ENCODE measurements around the gene ELN. TPM values are rescaled to one million over a fixed set of nuclear protein-coding genes. Genes with fewer than 3 reads are reported as not detected.

The ELN gene
- total and polyA plus RNA-seq, 2 of the 4 experiments (the other 2 are of a cell fraction) = 2.2 to 14.3 TPM

DNA sequence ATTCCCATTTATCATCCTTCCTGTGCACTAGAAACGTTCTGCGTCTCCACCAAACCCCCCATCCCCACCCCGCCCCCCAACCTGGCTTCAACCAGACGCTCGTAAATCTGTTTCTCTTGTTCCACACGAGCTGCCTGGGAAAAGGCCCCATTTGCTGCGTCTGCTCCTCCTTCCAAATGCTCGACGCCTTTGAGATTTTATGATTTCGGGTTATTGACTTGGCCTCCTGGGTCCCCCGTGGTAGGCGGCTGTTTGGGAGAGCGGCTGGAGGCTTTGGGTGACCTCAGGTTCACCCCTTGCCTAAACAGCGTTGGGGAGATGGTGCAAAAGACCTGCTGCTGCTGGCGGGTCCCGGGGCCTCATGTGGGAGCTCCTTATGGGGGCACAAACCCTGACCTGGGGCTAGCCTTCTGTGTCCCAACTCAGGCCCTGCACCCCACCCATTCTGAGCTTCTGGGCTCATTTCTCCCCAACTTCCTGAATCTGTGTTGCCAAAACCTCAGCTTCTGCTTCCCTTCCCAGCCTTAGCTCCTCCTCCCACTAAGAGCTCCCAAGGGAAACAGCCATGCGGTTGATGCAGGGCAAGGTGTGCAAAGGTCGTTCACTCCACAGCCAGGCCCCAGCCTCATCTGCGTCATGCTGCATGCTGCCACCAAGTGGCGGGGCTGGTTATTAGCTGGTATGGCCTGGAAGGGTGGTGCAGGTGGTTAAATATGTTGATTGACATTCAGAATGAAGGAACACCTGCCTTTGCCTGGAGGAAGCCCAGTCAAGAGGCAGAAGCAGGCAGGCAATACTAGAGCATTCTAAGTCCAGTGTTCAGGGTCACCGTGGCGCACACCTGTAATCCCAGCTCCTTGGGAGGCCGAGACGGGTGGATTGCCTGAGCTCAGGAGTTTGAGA is 49.1 kb upstream of the ELN start:
- no TSS peak for BruUV-seq (replicated peaks)
- H3K27ac ChIP-seq (ENCODE audit: insufficient read depth, low read length) = no peak overlapping the region
- H3K9ac ChIP-seq (ENCODE audit: low read depth, low read length) = no peak overlapping the region
- no peak overlapping the region for H3K4ac ChIP-seq (ENCODE audit: low read depth, low read length)
- no peak overlapping the region for H4K91ac ChIP-seq (ENCODE audit: insufficient read depth, low read depth, low read length)
- ATAC-seq (ENCODE audit: low read depth) = peak; percentile 40; the same call in 1 of the 2 replicates
- no peak overlapping the region for H2AK9ac ChIP-seq (replicated peaks; ENCODE audit: low read depth, low read length, poor library complexity)
- no peaks in the 10 kb centered on the region for H3K9me3 ChIP-seq (ENCODE audit: control insufficient read depth, insufficient read depth, low read length)
- no peaks in the 10 kb centered on the region for H3K36me3 ChIP-seq (ENCODE audit: control insufficient read depth, insufficient read depth, low read length)
- H2BK20ac ChIP-seq (ENCODE audit: low read depth, low read length) = no peak overlapping the region
- no peak overlapping the region for H2AK5ac ChIP-seq (ENCODE audit: low read depth, low read length)
- 66% methylated on average over 21 of the region's 24 CpGs; no CpG with 5 or more reads in 1 of the 2 experiments for WGBS, 2 experiments (ENCODE audit: extremely low coverage in 2 of 2, insufficient read length in 1 of 2)
- no peaks in the 10 kb centered on the region for H3K27me3 ChIP-seq (ENCODE audit: control insufficient read depth, insufficient read depth, low read length)
- peaks cover 3% of the 10 kb centered on the region; the same call in 1 of the 2 replicates for H3K9me1 ChIP-seq (ENCODE audit: insufficient read depth, low read length)
- POLR2A ChIA-PET (ENCODE audit: unreplicated experiment) = no interaction called here
- DNase-seq = no peak
- intact Hi-C loops (cut with micrococcal nuclease) = no loop called here
- H4K20me1 ChIP-seq (ENCODE audit: insufficient read depth, low read length) = no peaks in the 10 kb centered on the region
- dilution Hi-C loops (cut with HindIII; ENCODE audit: low sequenced_read_pairs, unreplicated experiment) = no loop called here
- H3K14ac ChIP-seq (replicated peaks; ENCODE audit: low read depth, low read length) = no peak overlapping the region
- no peak overlapping the region; the same call in 2 of the 3 replicates for H2BK15ac ChIP-seq (ENCODE audit: low read depth, low read length)
- no peak overlapping the region for H3K56ac ChIP-seq (ENCODE audit: extremely low read depth, insufficient read depth, low read length)
- no peak overlapping the region for H2BK5ac ChIP-seq (ENCODE audit: low read depth, low read length, poor library complexity, severe bottlenecking)
- CTCF ChIA-PET = interaction anchor here (0.5 to 1.3 kb wide), 2 partner anchors 37 to 47 kb away, joined by 3 read pairs; no protein-coding TSS in a partner anchor
- H3K79me1 ChIP-seq (ENCODE audit: low read depth in 1 of 2, low read length in 2 of 2) = no peaks in the 10 kb centered on the region
- no peaks in the 10 kb centered on the region for H3K4me1 ChIP-seq (ENCODE audit: control insufficient read depth, insufficient read depth, low read length)
- H4K5ac ChIP-seq (ENCODE audit: low read depth, low read length) = no peak overlapping the region
- H3K4me2 ChIP-seq (ENCODE audit: low read depth, low read length) = no peak overlapping the region
- H2BK120ac ChIP-seq (ENCODE audit: low read depth, low read length) = no peak overlapping the region
- no peak overlapping the region for H3K23ac ChIP-seq (ENCODE audit: low read depth, low read length)
- H2AFZ ChIP-seq (replicated peaks; ENCODE audit: low read length, poor library complexity) = no peak overlapping the region
- in situ Hi-C loops (cut with MboI; ENCODE audit: low sequenced_read_pairs) = no loop called here
- H3K4me3 ChIP-seq (ENCODE audit: insufficient read depth, low read depth, low read length) = no peak overlapping the region
- no peak overlapping the region for H3K18ac ChIP-seq (ENCODE audit: low read depth, low read length)
- no peak overlapping the region for H4K8ac ChIP-seq (ENCODE audit: low read depth in 2 of 2, low read length in 2 of 2)
- TF ChIP-seq CEBPB (IDR thresholded peaks at IDR 0.05; ENCODE audit: low read depth, low read length) (no peak), FOS (IDR thresholded peaks at IDR 0.05; ENCODE audit: low read depth, low read length) (no peak), RFX5 (IDR thresholded peaks at IDR 0.05; ENCODE audit: low read depth, low read length) (no peak), MXI1 (IDR thresholded peaks at IDR 0.05; ENCODE audit: borderline replicate concordance, low read depth, low read length) (no peak), POLR2A (IDR thresholded peaks at IDR 0.05; ENCODE audit: low read depth, low read length) (no peak), USF2 (IDR thresholded peaks at IDR 0.05; ENCODE audit: low read depth, low read length) (no peak), RCOR1 (IDR thresholded peaks at IDR 0.05; ENCODE audit: insufficient replicate concordance, low read length) (no peak), SMC3 (IDR thresholded peaks at IDR 0.05; ENCODE audit: low read depth, low read length) (0 out of 2 replicates have a peak, but pooled peaks have one; percentile 16), BHLHE40 (IDR thresholded peaks at IDR 0.05; ENCODE audit: low read depth, low read length) (no peak), CHD1 (IDR thresholded peaks at IDR 0.05; ENCODE audit: low read depth, low read length) (no peak), NFE2L2 (IDR thresholded peaks at IDR 0.05; ENCODE audit: low read depth, low read length) (no peak), MAFK (IDR thresholded peaks at IDR 0.05; ENCODE audit: low read depth, low read length) (no peak)
- TF ChIP-seq, protein P1, sequence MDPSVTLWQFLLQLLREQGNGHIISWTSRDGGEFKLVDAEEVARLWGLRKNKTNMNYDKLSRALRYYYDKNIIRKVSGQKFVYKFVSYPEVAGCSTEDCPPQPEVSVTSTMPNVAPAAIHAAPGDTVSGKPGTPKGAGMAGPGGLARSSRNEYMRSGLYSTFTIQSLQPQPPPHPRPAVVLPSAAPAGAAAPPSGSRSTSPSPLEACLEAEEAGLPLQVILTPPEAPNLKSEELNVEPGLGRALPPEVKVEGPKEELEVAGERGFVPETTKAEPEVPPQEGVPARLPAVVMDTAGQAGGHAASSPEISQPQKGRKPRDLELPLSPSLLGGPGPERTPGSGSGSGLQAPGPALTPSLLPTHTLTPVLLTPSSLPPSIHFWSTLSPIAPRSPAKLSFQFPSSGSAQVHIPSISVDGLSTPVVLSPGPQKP (IDR thresholded peaks at IDR 0.05; ENCODE audit: borderline replicate concordance, low read depth, low read length) = no peak
- TF ChIP-seq, protein P2, sequence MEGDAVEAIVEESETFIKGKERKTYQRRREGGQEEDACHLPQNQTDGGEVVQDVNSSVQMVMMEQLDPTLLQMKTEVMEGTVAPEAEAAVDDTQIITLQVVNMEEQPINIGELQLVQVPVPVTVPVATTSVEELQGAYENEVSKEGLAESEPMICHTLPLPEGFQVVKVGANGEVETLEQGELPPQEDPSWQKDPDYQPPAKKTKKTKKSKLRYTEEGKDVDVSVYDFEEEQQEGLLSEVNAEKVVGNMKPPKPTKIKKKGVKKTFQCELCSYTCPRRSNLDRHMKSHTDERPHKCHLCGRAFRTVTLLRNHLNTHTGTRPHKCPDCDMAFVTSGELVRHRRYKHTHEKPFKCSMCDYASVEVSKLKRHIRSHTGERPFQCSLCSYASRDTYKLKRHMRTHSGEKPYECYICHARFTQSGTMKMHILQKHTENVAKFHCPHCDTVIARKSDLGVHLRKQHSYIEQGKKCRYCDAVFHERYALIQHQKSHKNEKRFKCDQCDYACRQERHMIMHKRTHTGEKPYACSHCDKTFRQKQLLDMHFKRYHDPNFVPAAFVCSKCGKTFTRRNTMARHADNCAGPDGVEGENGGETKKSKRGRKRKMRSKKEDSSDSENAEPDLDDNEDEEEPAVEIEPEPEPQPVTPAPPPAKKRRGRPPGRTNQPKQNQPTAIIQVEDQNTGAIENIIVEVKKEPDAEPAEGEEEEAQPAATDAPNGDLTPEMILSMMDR (conservative IDR thresholded peaks at IDR 0.05; ENCODE audit: low read depth, low read length) = peak; percentile 29

Data from IMR-90 (cell line).